ENCODE measurements around the gene PLCXD1. TPM values are rescaled to one million over a fixed set of nuclear protein-coding genes. Genes with fewer than 3 reads are reported as not detected.
"Not testable (repeated sequence)": the region's sequence is repeated elsewhere in the genome, so short reads cannot be mapped to it uniquely, and the experiment has no call there.

PLCXD1 gene
- total RNA-seq, 1 donor from 2014 or later: 2.0 TPM

- DNase-seq (ENCODE audit: low read depth): no peak
Observed at GRCh38 chrX:291411-291901, 10.3 kb downstream of the PLCXD1 start.

DNA sequence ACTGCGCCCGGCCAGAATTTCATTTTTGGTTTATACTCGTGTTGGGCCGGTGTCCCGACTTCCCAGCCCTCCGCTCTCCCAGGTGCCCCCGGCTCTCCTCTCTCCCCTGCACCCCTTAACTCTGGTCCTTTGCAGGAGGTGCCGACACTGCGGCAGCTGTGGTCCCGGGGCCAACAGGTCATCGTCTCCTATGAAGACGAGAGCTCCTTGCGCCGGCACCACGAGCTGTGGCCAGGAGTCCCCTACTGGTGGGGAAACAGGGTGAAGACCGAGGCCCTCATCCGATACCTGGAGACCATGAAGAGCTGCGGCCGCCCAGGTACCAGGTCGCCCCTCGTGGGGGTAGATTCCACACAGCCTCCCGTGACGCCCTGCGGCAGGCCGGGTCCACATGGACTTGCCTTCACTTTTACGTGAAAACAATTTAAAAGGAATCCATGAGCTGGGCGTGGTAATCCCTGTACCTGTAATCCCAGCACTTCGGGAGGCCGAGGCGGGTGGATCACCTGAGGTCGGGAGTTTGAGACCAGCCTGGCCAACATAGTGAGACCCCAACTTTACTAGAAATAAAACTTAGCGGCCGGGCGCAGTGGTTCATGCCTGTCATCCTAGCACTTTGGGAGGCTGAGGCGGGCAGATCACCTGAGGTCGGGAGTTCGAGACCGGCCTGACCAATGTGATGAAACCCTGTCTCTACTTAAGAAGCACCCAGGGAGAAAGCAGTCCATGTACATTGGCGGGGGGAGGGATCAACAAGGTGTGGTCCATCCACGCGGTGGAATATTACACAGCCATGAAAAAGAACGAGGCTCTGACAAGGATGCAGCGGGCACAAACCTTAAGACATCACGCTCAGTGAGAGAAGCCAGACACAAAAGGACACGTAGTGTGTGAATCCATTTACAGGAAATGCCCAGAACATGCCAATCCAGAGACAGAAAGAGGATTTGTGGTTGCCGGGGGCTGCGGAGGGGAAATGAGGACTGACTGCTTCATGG lies 12.0 kb downstream of the PLCXD1 start:
- DNase-seq (ENCODE audit: low read depth): no peak

- no peak for DNase-seq (ENCODE audit: low read depth)
Observed at GRCh38 chrX:295136-295535, 14.0 kb downstream of the PLCXD1 start.

DNA sequence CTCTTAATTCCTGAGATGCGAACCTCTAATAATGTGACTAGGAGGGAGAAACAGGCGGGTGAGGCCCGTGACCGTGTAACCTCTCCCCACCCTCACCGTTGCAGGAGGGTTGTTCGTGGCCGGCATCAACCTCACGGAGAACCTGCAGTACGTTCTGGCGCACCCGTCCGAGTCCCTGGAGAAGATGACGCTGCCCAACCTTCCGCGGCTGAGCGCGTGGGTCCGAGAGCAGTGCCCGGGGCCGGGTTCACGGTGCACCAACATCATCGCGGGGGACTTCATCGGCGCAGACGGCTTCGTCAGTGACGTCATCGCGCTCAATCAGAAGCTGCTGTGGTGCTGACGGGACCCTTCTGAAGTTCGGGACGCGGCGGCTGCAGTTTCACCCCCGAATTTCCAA lies 17.8 kb downstream of the PLCXD1 start:
- no peak for DNase-seq (ENCODE audit: low read depth)

- no peak for DNase-seq (ENCODE audit: low read depth)
Observed at GRCh38 chrX:300334-300733, 19.2 kb downstream of the PLCXD1 start.

DNA sequence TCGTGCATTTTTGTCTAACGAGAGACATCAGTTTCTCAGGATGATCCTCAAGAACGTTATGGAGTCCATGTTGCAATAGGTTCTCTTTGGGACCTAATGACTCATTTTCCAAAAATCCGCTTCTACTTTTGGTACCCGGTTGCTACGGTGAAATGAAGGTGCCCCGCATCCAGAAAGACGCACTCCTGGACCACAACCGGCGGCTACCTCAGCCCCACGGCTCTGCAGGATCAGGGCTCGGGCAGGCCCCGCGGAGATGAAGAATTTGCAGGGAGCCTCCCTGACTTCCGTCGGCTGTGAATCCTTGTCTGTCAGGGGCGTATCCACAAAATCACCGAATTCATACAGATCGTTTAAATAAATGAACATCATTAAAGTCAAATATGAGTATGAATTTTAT lies 21.8 kb downstream of the PLCXD1 start:
- DNase-seq (ENCODE audit: low read depth): no peak

GRCh38 chrX:305781-306613 lies 24.8 kb downstream of the PLCXD1 start:
- DNase-seq (ENCODE audit: low read depth): not testable (repeated sequence)

GRCh38 chrX:306614-307251 lies 25.6 kb downstream of the PLCXD1 start:
- not testable (repeated sequence) for DNase-seq (ENCODE audit: low read depth)

DNA sequence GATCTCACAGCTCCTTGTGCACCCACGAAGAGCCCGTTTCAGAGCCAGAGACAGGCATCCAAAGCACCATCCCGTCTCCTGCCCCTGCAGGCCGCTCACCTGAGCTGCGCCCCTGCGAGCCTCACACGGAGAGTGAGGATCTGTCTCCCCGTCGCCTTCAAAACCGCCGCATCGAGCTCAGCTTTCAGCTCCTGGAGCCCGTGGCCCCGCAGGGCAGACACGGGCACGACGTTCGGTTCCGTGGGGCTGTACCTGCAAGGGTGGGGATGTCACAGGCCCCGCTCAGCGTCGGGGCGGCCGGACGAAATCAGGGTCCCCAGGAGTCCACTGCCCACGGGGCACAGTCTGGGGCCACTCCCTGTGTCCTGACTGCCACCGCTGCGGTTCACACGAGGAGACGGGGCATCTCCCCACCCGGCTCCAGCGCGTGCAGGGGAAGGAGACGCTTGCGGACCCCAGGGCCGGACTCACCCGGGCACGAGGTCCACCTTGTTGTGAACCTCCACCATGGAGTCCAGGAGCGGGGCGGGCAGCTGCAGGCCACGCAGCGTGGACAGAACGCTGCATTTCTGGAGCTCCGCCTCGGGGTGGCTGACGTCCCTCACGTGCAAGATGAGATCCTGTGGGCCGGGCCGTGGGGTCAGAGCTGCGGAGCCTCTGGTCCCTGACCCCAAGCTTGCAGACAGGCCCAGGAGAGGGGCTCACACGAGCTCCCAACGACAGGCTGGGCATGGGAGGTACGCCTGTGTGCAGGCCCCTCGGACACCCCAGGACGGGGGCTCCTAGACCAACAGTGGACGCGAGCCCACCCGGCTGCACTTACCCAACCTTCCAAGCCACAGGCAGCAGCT lies 26.3 kb downstream of the PLCXD1 start:
- DNase-seq (ENCODE audit: low read depth): no peak

DNA sequence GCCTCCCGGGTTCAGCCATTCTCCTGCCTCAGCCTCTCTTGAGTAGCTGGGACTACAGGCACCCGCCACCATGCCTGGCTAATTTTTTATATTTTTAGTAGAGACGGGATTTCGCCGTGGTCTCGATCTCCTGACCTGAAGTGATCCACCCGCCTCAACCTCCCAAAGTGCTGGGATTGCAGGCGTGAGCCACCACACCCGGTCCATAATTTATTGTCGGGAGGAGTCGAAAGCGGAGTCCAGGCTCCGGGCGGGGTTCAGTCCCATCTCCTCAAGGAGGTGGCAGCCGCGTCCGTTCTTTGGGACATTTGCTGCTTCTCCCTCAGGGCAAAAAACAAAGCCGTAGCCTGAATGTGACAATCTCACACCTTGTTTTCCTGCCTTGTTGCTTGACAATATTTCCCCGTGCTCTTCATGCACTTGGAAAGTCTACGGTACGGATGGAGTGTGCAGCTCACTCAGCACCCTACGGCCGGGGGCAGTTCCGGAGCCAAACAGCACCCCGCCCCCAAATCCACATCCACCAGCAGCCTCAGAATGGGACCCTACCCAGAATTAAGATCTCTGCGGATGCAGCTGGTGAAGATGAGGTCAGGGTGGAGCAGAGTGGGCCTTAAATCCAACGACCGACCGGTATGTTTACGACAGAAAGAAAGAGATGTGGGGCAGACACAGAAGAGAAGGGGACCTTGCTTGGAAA lies 27.8 kb downstream of the PLCXD1 start:
- DNase-seq (ENCODE audit: low read depth): no peak

GRCh38 chrX:310621-311155 lies 29.5 kb downstream of the PLCXD1 start:
- no peak for DNase-seq (ENCODE audit: low read depth)

- DNase-seq (ENCODE audit: low read depth): no peak
Observed at GRCh38 chrX:311156-312129, 30.3 kb downstream of the PLCXD1 start.

- no peak for DNase-seq (ENCODE audit: low read depth)
Observed at GRCh38 chrX:312621-313331, 31.6 kb downstream of the PLCXD1 start.

GRCh38 chrX:313546-313945 lies 32.4 kb downstream of the PLCXD1 start:
- DNase-seq (ENCODE audit: low read depth): no peak

GRCh38 chrX:314049-314448 lies 32.9 kb downstream of the PLCXD1 start:
- no peak for DNase-seq (ENCODE audit: low read depth)

DNA sequence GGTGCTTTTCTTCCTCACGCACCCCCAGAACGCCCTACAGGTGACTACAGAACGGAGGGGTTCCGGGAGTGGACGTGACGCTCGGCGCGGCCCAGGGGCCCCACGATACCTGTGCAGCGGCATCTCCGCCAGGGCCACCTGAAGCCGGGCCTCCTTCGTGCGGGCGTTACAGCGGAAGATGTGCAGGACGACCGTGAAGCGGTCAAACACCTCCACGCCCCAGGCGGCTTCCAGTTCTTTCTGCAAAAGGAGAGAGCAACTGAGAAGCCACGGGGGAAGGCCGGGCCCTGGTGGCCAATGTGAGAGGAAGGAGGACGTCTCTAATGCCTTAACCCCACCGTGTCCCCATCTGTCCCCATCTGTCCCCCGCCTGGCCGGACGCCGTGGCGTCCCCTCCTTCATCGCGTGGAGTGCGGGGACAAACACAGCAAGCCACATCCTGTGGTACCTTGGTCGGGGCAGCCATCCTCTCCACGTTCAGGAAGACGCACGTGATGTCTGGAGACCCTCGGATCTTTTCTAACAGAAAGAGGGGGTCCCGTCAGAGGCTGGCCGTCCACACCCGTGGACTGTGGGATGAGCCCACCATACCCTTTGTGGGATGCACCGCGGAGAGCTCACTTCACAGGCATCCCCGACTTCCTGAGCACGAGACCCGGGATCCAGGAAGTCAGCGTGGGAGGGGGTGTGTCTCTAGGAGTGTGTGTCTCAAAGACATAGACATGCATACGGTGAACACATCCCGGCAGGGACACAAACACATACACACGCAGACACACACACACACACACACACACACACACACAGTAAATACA lies 33.8 kb downstream of the PLCXD1 start:
- no peak for DNase-seq (ENCODE audit: low read depth)

Data from myocyte (in vitro differentiated cells).